HepG2 (cell line): ENCODE data around the gene ZNRF3. TPM values are rescaled to one million over a fixed set of nuclear protein-coding genes. Genes with fewer than 3 reads are reported as not detected.

ENCODE experiments used
- FIP1L1 ChIP-seq: fragments of 200-400 bp; formaldehyde crosslinking; IDR thresholded peaks from 2 replicates; pipeline ENCODE4 v1.6.1; 2018; ENCODE audit warnings: low read depth, mild to moderate bottlenecking, low read length, moderate library complexity, borderline replicate concordance; ENCODE audit not compliant: insufficient read depth
- GFI1 ChIP-seq: sonication (generic); formaldehyde crosslinking; IDR thresholded peaks from 2 replicates; pipeline ENCODE4 v1.5.0; 2020; ENCODE audit warnings: missing genetic modification reagents, mild to moderate bottlenecking, borderline replicate concordance
- ISL2 ChIP-seq: sonication (generic); formaldehyde crosslinking; IDR thresholded peaks from 2 replicates; pipeline ENCODE4 v1.5.0; 2020; ENCODE audit warnings: missing genetic modification reagents
- NR2F6 ChIP-seq, 2 experiments: IDR thresholded peaks; 2 replicates each; pipeline ENCODE4 v1.6.1; 2016; ENCODE audit warnings: antibody characterized with exemption in 1 of 2, mild to moderate bottlenecking in 1 of 2
- SOX6 ChIP-seq, 2 experiments: fragments of 450-650 bp in 1 of 2; sonication (generic) in 1 of 2; formaldehyde crosslinking in 1 of 2; IDR thresholded peaks; 2 replicates each; pipeline versions ENCODE4 v1.4.0 to v1.6.1; 2017 to 2020; ENCODE audit warnings: antibody characterized with exemption in 1 of 2, mild to moderate bottlenecking in 1 of 2, missing genetic modification reagents in 1 of 2
- U2AF1 ChIP-seq: fragments of 200-400 bp; formaldehyde crosslinking; optimal IDR thresholded peaks from 2 replicates; pipeline ENCODE3; 2017; ENCODE audit warnings: mild to moderate bottlenecking, low read depth, low read length
- ZFP1 ChIP-seq: IDR thresholded peaks from 2 replicates; pipeline ENCODE4 v1.6.1; 2016
- ZNF558 ChIP-seq: sonication (generic); formaldehyde crosslinking; IDR thresholded peaks from 2 replicates; pipeline ENCODE4 v1.9.0; 2022; ENCODE audit warnings: mild to moderate bottlenecking, missing genetic modification reagents, borderline replicate concordance
- ZNF850 ChIP-seq: sonication (generic); formaldehyde crosslinking; conservative IDR thresholded peaks from 2 replicates; pipeline ENCODE4 v1.9.0; 2021; ENCODE audit warnings: mild to moderate bottlenecking, missing genetic modification reagents
- polyA plus RNA-seq, 8 experiments: library from polyadenylated mRNA; depleted of rRNA in 3 of 8; stranded (reverse) in 7 of 8; unstranded in 1 of 8; fragments of >200 nt; fragmentation: Illumina TruSeq in 4 of 8; extraction: Trizol in 4 of 8; gene quantifications; 2 replicates each; pipeline versions ENCODE4 v1.2.1 to v1.2.3, GENCODE V29; 2011 to 2016; ENCODE audit warnings: low read depth in 4 of 8, missing spikeins in 1 of 8, mixed read lengths in 1 of 8; ENCODE audit not compliant: insufficient read depth in 1 of 8
- total RNA-seq, 5 experiments: library from RNA; depleted of rRNA; stranded (reverse); fragments of >200 nt; fragmentation: Illumina TruSeq; extraction: Trizol; gene quantifications; 2 replicates each; pipeline ENCODE4 v1.2.3, GENCODE V29; 2016; ENCODE audit warnings: low read depth in 1 of 5
- TF ChIP-seq, protein P1 (sequence below): sonication (generic); formaldehyde crosslinking; IDR thresholded peaks from 2 replicates; pipeline ENCODE4 v1.9.0; 2022; ENCODE audit warnings: low read depth, missing genetic modification reagents
- TF ChIP-seq, protein P2 (sequence below): sonication (generic); formaldehyde crosslinking; IDR thresholded peaks from 2 replicates; pipeline ENCODE4 v1.4.0; 2020; ENCODE audit warnings: missing genetic modification reagents
- TF ChIP-seq, protein P3 (sequence below): sonication (generic); formaldehyde crosslinking; IDR thresholded peaks from 2 replicates; pipeline ENCODE4 v1.5.0; 2020; ENCODE audit warnings: missing genetic modification reagents
- TF ChIP-seq, protein P4 (sequence below): sonication (generic); formaldehyde crosslinking; IDR thresholded peaks from 2 replicates; pipeline ENCODE4 v1.4.0; 2020; ENCODE audit warnings: mild to moderate bottlenecking, missing genetic modification reagents, borderline replicate concordance
- TF ChIP-seq, protein P5 (sequence below): sonication (generic); formaldehyde crosslinking; IDR thresholded peaks from 2 replicates; pipeline ENCODE4 v1.4.0; 2020; ENCODE audit warnings: missing genetic modification reagents, borderline replicate concordance

The ZNRF3 gene
- total and polyA plus RNA-seq, 2 of the 13 experiments (the other 11 are each of a cell fraction or from before 2014, with no cell fraction given), result 20.3 to 36.7 TPM

DNA sequence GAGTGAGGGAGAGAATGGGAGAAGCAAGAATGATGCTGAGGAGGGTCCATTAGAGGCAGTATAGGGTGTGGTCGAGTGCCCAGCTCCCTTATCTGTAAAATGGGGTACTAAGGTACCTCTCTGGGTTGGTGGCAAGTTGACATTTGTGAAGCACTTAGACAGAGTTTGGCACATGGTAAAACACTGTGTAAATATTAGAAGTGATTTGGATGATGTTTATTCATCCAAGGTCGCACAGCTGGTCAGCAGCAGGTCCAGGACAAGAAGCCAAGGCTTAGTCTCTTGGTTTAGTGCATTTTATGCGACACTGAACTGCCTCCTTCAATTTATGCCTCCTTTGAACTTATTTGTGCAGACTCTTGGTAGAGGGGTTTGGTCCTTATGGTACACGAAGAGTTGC is 208.9 kb downstream of the ZNRF3 start (continued):
- TF ChIP-seq, protein P1, sequence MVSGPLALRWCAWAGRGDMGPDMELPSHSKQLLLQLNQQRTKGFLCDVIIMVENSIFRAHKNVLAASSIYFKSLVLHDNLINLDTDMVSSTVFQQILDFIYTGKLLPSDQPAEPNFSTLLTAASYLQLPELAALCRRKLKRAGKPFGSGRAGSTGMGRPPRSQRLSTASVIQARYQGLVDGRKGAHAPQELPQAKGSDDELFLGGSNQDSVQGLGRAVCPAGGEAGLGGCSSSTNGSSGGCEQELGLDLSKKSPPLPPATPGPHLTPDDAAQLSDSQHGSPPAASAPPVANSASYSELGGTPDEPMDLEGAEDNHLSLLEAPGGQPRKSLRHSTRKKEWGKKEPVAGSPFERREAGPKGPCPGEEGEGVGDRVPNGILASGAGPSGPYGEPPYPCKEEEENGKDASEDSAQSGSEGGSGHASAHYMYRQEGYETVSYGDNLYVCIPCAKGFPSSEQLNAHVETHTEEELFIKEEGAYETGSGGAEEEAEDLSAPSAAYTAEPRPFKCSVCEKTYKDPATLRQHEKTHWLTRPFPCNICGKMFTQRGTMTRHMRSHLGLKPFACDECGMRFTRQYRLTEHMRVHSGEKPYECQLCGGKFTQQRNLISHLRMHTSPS, result no peak
- no peak for TF ChIP-seq SOX6 (IDR thresholded peaks at IDR 0.05)
- TF ChIP-seq SOX6 (CRISPR knock-in tag; IDR thresholded peaks at IDR 0.05), result peak; percentile 37; the same call in 1 of the 2 replicates
- no peak for TF ChIP-seq ZNF558 (CRISPR knock-in tag)
- TF ChIP-seq, protein P2, sequence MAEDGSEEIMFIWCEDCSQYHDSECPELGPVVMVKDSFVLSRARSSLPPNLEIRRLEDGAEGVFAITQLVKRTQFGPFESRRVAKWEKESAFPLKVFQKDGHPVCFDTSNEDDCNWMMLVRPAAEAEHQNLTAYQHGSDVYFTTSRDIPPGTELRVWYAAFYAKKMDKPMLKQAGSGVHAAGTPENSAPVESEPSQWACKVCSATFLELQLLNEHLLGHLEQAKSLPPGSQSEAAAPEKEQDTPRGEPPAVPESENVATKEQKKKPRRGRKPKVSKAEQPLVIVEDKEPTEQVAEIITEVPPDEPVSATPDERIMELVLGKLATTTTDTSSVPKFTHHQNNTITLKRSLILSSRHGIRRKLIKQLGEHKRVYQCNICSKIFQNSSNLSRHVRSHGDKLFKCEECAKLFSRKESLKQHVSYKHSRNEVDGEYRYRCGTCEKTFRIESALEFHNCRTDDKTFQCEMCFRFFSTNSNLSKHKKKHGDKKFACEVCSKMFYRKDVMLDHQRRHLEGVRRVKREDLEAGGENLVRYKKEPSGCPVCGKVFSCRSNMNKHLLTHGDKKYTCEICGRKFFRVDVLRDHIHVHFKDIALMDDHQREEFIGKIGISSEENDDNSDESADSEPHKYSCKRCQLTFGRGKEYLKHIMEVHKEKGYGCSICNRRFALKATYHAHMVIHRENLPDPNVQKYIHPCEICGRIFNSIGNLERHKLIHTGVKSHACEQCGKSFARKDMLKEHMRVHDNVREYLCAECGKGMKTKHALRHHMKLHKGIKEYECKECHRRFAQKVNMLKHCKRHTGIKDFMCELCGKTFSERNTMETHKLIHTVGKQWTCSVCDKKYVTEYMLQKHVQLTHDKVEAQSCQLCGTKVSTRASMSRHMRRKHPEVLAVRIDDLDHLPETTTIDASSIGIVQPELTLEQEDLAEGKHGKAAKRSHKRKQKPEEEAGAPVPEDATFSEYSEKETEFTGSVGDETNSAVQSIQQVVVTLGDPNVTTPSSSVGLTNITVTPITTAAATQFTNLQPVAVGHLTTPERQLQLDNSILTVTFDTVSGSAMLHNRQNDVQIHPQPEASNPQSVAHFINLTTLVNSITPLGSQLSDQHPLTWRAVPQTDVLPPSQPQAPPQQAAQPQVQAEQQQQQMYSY, result no peak
- peak; percentile 43; the same call in 1 of the 2 replicates for TF ChIP-seq GFI1 (CRISPR knock-in tag)
- TF ChIP-seq ISL2 (CRISPR knock-in tag), result 0 out of 2 replicates have a peak, but pooled peaks have one; percentile 18
- TF ChIP-seq ZNF850 (CRISPR knock-in tag), result no peak
- TF ChIP-seq, protein P3, sequence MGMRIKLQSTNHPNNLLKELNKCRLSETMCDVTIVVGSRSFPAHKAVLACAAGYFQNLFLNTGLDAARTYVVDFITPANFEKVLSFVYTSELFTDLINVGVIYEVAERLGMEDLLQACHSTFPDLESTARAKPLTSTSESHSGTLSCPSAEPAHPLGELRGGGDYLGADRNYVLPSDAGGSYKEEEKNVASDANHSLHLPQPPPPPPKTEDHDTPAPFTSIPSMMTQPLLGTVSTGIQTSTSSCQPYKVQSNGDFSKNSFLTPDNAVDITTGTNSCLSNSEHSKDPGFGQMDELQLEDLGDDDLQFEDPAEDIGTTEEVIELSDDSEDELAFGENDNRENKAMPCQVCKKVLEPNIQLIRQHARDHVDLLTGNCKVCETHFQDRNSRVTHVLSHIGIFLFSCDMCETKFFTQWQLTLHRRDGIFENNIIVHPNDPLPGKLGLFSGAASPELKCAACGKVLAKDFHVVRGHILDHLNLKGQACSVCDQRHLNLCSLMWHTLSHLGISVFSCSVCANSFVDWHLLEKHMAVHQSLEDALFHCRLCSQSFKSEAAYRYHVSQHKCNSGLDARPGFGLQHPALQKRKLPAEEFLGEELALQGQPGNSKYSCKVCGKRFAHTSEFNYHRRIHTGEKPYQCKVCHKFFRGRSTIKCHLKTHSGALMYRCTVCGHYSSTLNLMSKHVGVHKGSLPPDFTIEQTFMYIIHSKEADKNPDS (CRISPR knock-in tag), result no peak
- TF ChIP-seq, protein P4, sequence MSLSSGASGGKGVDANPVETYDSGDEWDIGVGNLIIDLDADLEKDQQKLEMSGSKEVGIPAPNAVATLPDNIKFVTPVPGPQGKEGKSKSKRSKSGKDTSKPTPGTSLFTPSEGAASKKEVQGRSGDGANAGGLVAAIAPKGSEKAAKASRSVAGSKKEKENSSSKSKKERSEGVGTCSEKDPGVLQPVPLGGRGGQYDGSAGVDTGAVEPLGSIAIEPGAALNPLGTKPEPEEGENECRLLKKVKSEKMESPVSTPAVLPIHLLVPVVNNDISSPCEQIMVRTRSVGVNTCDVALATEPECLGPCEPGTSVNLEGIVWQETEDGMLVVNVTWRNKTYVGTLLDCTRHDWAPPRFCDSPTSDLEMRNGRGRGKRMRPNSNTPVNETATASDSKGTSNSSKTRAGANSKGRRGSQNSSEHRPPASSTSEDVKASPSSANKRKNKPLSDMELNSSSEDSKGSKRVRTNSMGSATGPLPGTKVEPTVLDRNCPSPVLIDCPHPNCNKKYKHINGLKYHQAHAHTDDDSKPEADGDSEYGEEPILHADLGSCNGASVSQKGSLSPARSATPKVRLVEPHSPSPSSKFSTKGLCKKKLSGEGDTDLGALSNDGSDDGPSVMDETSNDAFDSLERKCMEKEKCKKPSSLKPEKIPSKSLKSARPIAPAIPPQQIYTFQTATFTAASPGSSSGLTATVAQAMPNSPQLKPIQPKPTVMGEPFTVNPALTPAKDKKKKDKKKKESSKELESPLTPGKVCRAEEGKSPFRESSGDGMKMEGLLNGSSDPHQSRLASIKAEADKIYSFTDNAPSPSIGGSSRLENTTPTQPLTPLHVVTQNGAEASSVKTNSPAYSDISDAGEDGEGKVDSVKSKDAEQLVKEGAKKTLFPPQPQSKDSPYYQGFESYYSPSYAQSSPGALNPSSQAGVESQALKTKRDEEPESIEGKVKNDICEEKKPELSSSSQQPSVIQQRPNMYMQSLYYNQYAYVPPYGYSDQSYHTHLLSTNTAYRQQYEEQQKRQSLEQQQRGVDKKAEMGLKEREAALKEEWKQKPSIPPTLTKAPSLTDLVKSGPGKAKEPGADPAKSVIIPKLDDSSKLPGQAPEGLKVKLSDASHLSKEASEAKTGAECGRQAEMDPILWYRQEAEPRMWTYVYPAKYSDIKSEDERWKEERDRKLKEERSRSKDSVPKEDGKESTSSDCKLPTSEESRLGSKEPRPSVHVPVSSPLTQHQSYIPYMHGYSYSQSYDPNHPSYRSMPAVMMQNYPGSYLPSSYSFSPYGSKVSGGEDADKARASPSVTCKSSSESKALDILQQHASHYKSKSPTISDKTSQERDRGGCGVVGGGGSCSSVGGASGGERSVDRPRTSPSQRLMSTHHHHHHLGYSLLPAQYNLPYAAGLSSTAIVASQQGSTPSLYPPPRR (CRISPR knock-in tag), result peak; percentile 77; the same call in 1 of the 2 replicates
- TF ChIP-seq ZFP1, result no peak
- no peak for TF ChIP-seq FIP1L1
- peak; percentile 37; the same call in 1 of the 2 replicates for TF ChIP-seq NR2F6 (IDR thresholded peaks at IDR 0.05)
- TF ChIP-seq NR2F6 (CRISPR knock-in tag; IDR thresholded peaks at IDR 0.05), result no peak
- TF ChIP-seq, protein P5, sequence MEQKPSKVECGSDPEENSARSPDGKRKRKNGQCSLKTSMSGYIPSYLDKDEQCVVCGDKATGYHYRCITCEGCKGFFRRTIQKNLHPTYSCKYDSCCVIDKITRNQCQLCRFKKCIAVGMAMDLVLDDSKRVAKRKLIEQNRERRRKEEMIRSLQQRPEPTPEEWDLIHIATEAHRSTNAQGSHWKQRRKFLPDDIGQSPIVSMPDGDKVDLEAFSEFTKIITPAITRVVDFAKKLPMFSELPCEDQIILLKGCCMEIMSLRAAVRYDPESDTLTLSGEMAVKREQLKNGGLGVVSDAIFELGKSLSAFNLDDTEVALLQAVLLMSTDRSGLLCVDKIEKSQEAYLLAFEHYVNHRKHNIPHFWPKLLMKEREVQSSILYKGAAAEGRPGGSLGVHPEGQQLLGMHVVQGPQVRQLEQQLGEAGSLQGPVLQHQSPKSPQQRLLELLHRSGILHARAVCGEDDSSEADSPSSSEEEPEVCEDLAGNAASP (CRISPR knock-in tag), result no peak
- TF ChIP-seq U2AF1, result no peak
